K562 (cell line): ENCODE results near the gene NEK4. TPM values are rescaled to one million over a fixed set of nuclear protein-coding genes. Genes with fewer than 3 reads are reported as not detected.

Experiments used
- FOSL1 ChIP-seq: fragments of 200-800 bp; sonication (Bioruptor generic); conservative IDR thresholded peaks from 2 replicates; pipeline ENCODE4 v1.6.1; 2016; ENCODE audit warnings: missing genetic modification characterization, missing compliant biosample characterization
- FUS ChIP-seq: fragments of 200-400 bp; formaldehyde crosslinking; optimal IDR thresholded peaks from 2 replicates; pipeline ENCODE3; 2017; ENCODE audit warnings: low read depth, low read length
- GATAD2A ChIP-seq: fragments of 450-650 bp; IDR thresholded peaks from 2 replicates; pipeline ENCODE4 v1.6.1; 2017
- HDAC6 ChIP-seq: IDR thresholded peaks from 2 replicates; pipeline ENCODE4 v1.6.1; 2012; ENCODE audit warnings: low read depth, mild to moderate bottlenecking, control low read depth, inconsistent platforms, low read length, moderate library complexity
- ILF3 ChIP-seq: fragments of 450-650 bp; IDR thresholded peaks from 2 replicates; pipeline ENCODE4 v1.6.1; 2018; ENCODE audit warnings: antibody characterized with exemption, mild to moderate bottlenecking, moderate library complexity, borderline replicate concordance
- NCOA1 ChIP-seq: fragments of 450-650 bp; IDR thresholded peaks from 2 replicates; pipeline ENCODE4 v1.6.1; 2016; ENCODE audit warnings: low read depth
- NCOR1 ChIP-seq: fragments of 450-650 bp; IDR thresholded peaks from 2 replicates; pipeline ENCODE4 v1.6.1; 2016; ENCODE audit warnings: mild to moderate bottlenecking, moderate library complexity
- NONO ChIP-seq, 2 experiments: fragments of 200-400 bp in 1 of 2; fragments of 450-650 bp in 1 of 2; formaldehyde crosslinking in 1 of 2; IDR thresholded peaks; 2 replicates each; pipeline ENCODE4 v1.6.1; 2017; ENCODE audit warnings: low read depth in 2 of 2, mild to moderate bottlenecking in 2 of 2, moderate library complexity in 2 of 2, low read length in 1 of 2
- NR2C2 ChIP-seq, 2 experiments: fragments of 200-800 bp in 1 of 2; sonication (Bioruptor generic) in 1 of 2; sonication (generic) in 1 of 2; formaldehyde crosslinking in 1 of 2; IDR thresholded peaks; 2 replicates each; pipeline versions ENCODE4 v1.6.1 to v1.8.0; 2016 to 2022; ENCODE audit warnings: mild to moderate bottlenecking in 1 of 2, missing compliant biosample characterization in 1 of 2, missing genetic modification characterization in 1 of 2, missing genetic modification reagents in 1 of 2
- PYGO2 ChIP-seq: fragments of 450-650 bp; IDR thresholded peaks from 2 replicates; pipeline ENCODE4 v1.6.1; 2016; ENCODE audit warnings: mild to moderate bottlenecking, missing genetic modification characterization, moderate library complexity, missing compliant biosample characterization
- RBM14 ChIP-seq: fragments of 200-400 bp; formaldehyde crosslinking; IDR thresholded peaks from 2 replicates; pipeline ENCODE4 v1.6.1; 2018; ENCODE audit warnings: low read depth, mild to moderate bottlenecking, low read length, moderate library complexity, borderline replicate concordance; ENCODE audit not compliant: insufficient read depth
- SOX6 ChIP-seq: fragments of 450-650 bp; IDR thresholded peaks from 2 replicates; pipeline ENCODE4 v1.6.1; 2014; ENCODE audit warnings: mild to moderate bottlenecking
- ZBED1 ChIP-seq: IDR thresholded peaks from 2 replicates; pipeline ENCODE4 v1.6.1; 2014
- ZC3H4 ChIP-seq: sonication (generic); formaldehyde crosslinking; IDR thresholded peaks from 2 replicates; pipeline ENCODE4 v1.9.0; 2021; ENCODE audit warnings: missing genetic modification reagents, borderline replicate concordance
- ZNF212 ChIP-seq: fragments of 450-650 bp; formaldehyde crosslinking; IDR thresholded peaks from 2 replicates; pipeline ENCODE4 v1.4.0; 2020; ENCODE audit warnings: mild to moderate bottlenecking
- ZNF347 ChIP-seq: fragments of 450-650 bp; formaldehyde crosslinking; IDR thresholded peaks from 2 replicates; pipeline ENCODE4 v1.4.0; 2020; ENCODE audit warnings: low read depth, mild to moderate bottlenecking, moderate library complexity
- polyA plus RNA-seq, 8 experiments: library from polyadenylated mRNA; depleted of rRNA in 4 of 8; stranded (reverse) in 5 of 8; unstranded in 3 of 8; fragments of >200 nt; fragmentation: Nextera tagmentation in 2 of 8; fragmentation: Illumina TruSeq in 1 of 8; extraction: Ambion mirVana in 2 of 8; extraction: Trizol in 1 of 8; gene quantifications; 2 replicates each; pipeline versions ENCODE4 v1.2.1 to v1.2.3, GENCODE V29; 2011 to 2014; ENCODE audit warnings: inconsistent platforms in 1 of 8, missing spikeins in 1 of 8
- total RNA-seq, 7 experiments: library from RNA; depleted of rRNA in 6 of 7; stranded (reverse); fragments of >200 nt in 6 of 7; fragmentation: Illumina TruSeq in 2 of 7; extraction: Trizol in 2 of 7; gene quantifications; 2 replicates each; pipeline versions ENCODE4 v1.2.1 to v1.2.3, GENCODE V29; 2011 to 2021; ENCODE audit warnings: low replicate concordance in 1 of 7
- TF ChIP-seq, protein P1 (sequence below): fragments of 450-650 bp; IDR thresholded peaks from 2 replicates; pipeline ENCODE4 v1.6.1; 2016; ENCODE audit warnings: antibody characterized with exemption
- TF ChIP-seq, protein P2 (sequence below): sonication (generic); formaldehyde crosslinking; IDR thresholded peaks from 2 replicates; pipeline ENCODE4 v1.8.0; 2022; ENCODE audit warnings: mild to moderate bottlenecking, missing genetic modification reagents
- TF ChIP-seq, protein P3 (sequence below), 2 experiments: fragments of 200-800 bp in 1 of 2; sonication (Bioruptor generic) in 1 of 2; sonication (generic) in 1 of 2; formaldehyde crosslinking in 1 of 2; IDR thresholded peaks in 1 of 2; conservative IDR thresholded peaks in 1 of 2; 2 replicates each; pipeline versions ENCODE4 v1.5.0 to v1.6.1; 2016 to 2020; ENCODE audit warnings: missing compliant biosample characterization in 1 of 2, missing genetic modification characterization in 1 of 2, missing genetic modification reagents in 1 of 2
- TF ChIP-seq, protein P4 (sequence below): IDR thresholded peaks from 2 replicates; pipeline ENCODE4 v1.6.1; 2011; ENCODE audit warnings: borderline replicate concordance, low read depth, mild to moderate bottlenecking, moderate library complexity, low read length; ENCODE audit not compliant: insufficient read depth, poor library complexity, severe bottlenecking

Gene NEK4
- total and polyA plus RNA-seq, 9 of the 15 experiments (the other 6 are each of a cell fraction or from before 2014, with no cell fraction given) = 5.8 to 23.1 (median 16.6) TPM

GRCh38 chr3:52685709-52686691 lies 84.7 kb downstream of the NEK4 start, which contains the start of the genes GNL3 and PBRM1 (continued):
- no peak for TF ChIP-seq ZNF347
- no peak; the same call in 1 of the 2 replicates for TF ChIP-seq FOSL1 (tag)
- no peak for TF ChIP-seq NCOA1
- peak; percentile 35 to 57; a peak in 2 of 4 replicates for TF ChIP-seq NONO (IDR thresholded peaks at IDR 0.05; ENCODE audit: low read depth in 2 of 2, low read length in 1 of 2)
- TF ChIP-seq, protein P1, sequence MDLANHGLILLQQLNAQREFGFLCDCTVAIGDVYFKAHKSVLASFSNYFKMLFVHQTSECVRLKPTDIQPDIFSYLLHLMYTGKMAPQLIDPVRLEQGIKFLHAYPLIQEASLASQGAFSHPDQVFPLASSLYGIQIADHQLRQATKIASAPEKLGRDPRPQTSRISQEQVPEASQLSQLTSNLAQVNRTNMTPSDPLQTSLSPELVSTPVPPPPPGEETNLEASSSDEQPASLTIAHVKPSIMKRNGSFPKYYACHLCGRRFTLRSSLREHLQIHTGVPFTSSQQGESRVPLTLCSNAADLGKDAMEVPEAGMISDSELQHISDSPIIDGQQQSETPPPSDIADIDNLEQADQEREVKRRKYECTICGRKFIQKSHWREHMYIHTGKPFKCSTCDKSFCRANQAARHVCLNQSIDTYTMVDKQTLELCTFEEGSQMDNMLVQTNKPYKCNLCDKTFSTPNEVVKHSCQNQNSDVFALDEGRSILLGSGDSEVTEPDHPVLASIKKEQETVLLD = peak; percentile 98
- TF ChIP-seq ZC3H4 = no peak
- TF ChIP-seq, protein P2, sequence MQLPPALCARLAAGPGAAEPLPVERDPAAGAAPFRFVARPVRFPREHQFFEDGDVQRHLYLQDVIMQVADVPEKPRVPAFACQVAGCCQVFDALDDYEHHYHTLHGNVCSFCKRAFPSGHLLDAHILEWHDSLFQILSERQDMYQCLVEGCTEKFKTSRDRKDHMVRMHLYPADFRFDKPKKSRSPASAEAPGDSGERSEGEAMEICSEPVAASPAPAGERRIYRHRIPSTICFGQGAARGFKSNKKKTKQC = peak; percentile 19; the same call in 1 of the 2 replicates
- TF ChIP-seq NCOR1 = no peak
- no peak for TF ChIP-seq HDAC6
- no peak for TF ChIP-seq GATAD2A
- no peak for TF ChIP-seq RBM14
- TF ChIP-seq, protein P3, sequence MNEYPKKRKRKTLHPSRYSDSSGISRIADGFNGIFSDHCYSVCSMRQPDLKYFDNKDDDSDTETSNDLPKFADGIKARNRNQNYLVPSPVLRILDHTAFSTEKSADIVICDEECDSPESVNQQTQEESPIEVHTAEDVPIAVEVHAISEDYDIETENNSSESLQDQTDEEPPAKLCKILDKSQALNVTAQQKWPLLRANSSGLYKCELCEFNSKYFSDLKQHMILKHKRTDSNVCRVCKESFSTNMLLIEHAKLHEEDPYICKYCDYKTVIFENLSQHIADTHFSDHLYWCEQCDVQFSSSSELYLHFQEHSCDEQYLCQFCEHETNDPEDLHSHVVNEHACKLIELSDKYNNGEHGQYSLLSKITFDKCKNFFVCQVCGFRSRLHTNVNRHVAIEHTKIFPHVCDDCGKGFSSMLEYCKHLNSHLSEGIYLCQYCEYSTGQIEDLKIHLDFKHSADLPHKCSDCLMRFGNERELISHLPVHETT (CRISPR knock-in tag; conservative IDR thresholded peaks at IDR 0.05 in 1 of 2, IDR thresholded peaks at IDR 0.05 in 1 of 2) = peak in 1 of 2 experiments; percentile 99; a peak in 2 of 4 replicates
- no peak for TF ChIP-seq FUS
- no peak for TF ChIP-seq SOX6
- TF ChIP-seq NR2C2 (CRISPR knock-in tag; IDR thresholded peaks at IDR 0.05) = no peak
- TF ChIP-seq NR2C2 (tag; IDR thresholded peaks at IDR 0.05) = peak; percentile 72; the same call in 1 of the 2 replicates
- TF ChIP-seq PYGO2 (tag) = no peak
- 0 out of 2 replicates have a peak, but pooled peaks have one; percentile 24 for TF ChIP-seq ZBED1
- TF ChIP-seq ZNF212 (CRISPR knock-in tag) = no peak
- TF ChIP-seq, protein P4, sequence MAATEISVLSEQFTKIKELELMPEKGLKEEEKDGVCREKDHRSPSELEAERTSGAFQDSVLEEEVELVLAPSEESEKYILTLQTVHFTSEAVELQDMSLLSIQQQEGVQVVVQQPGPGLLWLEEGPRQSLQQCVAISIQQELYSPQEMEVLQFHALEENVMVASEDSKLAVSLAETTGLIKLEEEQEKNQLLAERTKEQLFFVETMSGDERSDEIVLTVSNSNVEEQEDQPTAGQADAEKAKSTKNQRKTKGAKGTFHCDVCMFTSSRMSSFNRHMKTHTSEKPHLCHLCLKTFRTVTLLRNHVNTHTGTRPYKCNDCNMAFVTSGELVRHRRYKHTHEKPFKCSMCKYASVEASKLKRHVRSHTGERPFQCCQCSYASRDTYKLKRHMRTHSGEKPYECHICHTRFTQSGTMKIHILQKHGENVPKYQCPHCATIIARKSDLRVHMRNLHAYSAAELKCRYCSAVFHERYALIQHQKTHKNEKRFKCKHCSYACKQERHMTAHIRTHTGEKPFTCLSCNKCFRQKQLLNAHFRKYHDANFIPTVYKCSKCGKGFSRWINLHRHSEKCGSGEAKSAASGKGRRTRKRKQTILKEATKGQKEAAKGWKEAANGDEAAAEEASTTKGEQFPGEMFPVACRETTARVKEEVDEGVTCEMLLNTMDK = no peak
- no peak for TF ChIP-seq ILF3
